HG03045 (cell line): ENCODE results near the gene UBE4B.

Experiments
- ATAC-seq: cut with Tn5 transposase; IDR thresholded peaks from one replicate; pipeline ENCODE4 v1.9.1; 2021; ENCODE audit warnings: mild to moderate bottlenecking, moderate library complexity; ENCODE audit not compliant: unreplicated experiment

Gene UBE4B

DNA sequence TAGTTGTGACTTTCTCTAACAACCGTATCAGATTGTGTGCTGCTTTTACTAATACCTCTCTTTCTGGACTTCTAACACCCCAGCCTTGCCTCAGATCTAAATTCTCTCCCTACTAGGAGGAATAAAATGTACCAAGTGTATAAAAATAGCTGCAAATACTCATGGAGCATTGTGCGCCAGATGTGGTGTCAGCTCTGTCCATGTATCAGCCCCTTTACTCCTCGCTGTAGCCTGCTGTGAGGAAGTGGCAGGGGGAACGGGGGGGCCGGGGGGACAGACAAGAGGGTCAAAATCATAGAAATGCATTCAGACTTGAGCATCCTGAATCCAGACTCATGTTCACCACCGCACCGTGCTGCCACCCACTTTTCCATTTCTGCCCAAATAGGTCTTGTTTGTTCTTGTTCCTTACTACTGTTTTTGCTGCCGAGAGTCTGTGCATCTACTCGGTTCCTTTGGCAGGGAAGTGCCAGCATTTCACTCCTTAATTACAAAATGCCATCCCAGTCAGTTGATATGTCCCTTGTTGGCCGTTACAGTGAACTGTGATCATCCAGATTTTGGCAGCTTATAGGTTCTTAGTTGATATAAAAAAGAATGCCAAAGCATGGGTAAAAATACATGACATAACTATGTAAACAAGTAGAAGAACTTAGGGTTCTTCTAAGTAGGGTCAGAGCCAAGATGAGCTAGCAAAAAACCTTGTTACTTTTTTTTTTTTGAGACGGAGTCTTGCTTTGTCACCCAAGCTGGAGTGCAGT lies 76.4 kb downstream of the UBE4B start:
- no peak for ATAC-seq

DNA sequence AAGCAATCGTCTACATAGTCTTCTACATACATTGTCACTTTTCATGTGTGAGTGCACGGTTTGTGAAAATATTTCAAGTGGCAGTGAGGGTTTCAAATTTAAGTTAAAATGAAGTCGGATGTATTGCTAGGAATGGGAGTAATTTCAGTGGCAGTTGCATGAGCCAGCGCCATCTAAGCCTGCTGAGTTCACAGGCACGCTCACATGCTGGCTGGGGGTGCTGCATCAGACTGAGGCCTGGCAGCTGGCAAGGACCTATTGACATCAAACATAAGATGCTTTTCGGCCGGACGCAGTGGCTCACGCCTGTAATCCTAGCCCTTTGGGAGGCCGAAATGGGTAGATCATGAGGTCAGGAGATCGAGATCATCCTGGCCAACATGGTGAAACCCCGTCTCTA lies 80.7 kb downstream of the UBE4B start:
- ATAC-seq: no peak

DNA sequence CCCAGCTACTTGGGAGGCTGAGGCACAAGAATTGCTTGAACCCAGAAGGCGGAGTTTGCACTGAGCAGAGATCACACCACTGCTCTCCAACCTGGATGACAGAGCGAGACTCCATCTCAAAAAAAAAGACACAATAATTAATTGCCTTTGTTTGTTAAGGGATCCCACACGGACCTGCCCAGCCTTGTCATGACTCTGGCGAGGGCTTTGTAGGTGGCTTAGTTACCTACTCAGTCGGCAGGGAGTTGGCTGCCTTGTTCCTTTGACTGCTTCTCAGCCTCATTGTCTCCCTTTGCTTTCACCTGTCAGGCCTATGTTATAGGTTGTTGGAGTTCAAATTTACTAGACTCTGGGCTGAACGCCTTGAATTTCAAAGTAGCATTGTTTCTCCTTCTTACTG lies 82.0 kb downstream of the UBE4B start:
- no peak for ATAC-seq

DNA sequence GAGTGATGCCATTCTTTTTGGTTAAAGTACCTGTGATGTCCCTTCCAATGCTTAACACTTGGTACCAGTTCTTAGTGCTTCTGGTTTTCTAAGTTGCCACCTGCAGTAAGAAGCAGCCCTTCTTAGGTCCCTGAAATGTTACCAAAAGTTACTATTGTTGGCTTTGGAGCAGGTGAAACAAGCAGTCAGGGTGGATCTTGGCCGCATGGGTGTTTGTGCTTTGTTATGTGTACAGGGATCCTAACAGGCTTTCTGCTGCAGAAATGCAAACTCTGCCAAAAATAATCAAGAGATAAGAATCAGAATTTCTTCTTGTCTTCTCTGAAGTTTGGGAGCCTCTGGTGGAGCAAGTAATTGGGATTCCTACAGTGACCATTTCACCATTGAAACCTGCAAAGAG lies 84.4 kb downstream of the UBE4B start:
- no peak for ATAC-seq

DNA sequence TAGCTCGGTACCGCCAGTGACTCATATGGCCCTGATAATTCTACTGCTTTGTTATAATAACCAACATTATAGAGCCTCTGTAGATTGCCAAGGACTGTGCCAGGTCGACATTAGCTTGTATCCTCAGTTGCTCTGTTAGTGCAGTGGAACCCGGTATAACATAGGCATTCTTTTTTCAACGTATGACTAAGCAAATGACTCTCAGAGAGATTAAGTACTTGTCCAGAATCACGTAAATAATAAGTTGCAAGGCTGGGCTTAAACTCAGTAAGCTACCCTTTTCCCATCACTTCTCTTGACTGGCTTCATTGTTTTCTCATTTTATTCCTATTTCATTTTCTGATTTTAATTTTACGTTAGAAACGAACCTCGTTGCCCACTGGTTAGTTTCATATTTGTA lies 85.1 kb downstream of the UBE4B start:
- no peak for ATAC-seq

DNA sequence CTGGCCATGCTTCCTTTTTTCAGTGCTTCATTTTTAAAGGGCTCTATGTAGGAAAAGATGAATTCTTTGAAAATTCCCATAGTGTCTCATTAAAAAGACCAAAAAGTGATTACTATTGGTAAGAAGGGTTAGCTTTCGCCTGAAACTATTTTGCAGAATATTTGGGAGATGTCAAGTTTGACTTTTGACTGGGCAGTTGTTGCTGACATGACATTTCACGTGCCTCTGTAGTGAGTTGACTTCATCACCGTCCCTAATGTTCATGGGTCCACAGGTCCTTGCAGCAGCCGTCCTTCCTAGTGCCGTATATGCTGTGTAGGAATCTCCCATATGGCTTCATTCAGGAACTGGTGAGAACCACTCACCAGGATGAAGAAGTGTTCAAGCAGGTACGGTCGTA lies 88.9 kb downstream of the UBE4B start:
- no peak for ATAC-seq

DNA sequence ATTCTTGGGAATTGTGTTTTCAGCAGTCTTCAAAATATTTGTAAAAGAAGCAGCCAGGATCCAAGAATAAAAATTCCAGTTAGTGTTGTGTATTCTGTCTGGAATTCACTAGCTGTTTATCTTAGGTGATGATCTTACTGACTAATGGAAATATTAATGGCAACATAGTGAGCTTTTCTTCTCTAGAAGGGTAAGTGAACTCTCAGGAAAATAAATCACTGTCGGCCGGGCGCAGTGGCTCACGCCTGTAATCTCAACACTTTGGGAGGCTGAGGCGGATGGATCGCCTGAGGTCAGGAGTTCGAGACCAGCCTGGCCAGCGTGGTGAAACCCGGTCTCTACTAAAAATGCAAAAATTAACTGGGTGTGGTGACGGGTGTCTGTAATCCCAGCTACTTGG lies 90.2 kb downstream of the UBE4B start:
- ATAC-seq: no peak

DNA sequence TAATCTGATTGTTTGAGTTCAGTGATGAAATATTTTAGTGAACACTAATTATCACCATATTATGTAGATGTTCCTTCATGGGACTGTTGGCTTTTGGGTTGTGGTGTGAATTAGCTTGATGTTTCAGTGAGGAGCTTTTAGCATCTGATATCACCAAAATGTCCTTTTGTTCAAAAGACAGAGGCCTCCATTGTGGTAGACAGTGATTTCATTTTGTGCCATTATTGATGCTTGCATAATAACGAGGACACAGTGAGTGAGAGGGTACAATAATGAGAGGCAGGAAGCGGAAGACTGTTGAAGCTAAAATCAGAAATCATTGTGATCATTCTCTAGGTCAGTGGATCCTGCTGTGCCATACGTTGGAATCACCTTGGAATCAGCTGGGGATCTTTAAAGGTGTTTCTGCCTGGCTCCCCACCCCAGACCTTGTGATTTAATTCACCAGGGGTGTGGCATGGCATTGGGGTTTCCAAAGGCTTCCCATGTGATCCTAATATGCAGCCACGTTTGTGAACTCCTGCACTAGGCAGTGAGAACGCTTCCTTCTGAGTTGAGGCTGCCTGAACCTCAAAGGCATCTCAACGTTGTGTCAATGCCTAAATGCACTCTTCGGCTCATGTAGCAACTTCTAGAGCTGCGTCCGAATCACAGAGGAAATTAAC lies 95.5 kb downstream of the UBE4B start:
- no peak for ATAC-seq

DNA sequence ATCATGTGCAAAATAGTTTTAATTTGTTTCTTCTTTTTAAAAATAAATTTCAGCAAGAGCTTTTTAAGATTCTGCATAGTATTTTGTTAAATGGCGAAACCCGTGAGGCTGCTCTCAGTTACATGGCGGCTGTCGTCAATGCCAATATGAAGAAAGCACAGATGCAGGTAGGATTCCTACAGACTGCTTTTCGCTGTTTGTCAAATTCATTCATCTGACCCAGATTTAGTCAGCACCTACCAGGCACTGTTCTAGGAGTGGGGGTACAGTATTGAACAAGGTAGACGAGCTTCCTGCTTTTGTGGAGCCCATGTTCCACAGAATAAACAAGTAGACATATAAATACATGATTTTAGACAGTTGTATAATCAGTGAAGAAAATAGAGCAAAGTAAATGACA lies 99.6 kb downstream of the UBE4B start:
- no peak for ATAC-seq

DNA sequence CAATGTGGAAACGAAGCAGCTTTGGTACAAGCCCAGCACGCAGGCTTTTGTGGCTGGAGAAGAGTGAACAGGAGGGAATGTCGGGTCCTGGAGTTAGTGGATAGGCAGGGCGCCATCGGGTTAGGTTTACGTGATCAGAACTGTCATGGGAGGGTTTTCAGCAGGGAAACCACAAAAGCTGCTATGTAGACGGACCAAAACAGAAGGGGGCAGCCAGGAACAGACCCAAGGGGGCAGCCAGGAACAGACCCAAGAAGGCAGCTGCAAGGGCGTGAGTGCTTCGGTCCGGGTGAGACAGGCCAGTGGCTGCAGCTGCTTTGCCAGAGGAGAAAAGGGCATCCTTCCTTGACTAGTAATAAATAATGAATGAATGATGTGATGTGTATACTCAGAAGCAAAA lies 100.1 kb downstream of the UBE4B start:
- ATAC-seq: no peak

DNA sequence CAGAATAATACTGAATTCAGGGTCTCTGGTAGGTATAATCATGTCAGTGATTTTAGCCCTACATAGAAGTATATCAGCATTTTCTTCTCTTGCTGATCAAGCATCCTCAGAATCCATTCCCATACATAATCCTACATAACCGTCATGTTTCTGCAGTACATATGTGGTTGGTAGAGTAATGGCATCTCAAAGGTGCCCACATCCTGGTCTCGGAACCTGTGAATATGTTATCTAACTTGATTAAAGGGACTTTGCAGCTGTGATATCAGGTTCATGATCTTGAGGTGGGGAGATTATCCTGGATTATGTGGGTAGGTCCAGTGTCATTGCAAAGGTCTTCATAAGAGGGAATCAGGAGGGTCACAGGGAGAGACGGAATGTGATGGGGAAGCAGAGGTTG lies 108.2 kb downstream of the UBE4B start:
- no peak for ATAC-seq

DNA sequence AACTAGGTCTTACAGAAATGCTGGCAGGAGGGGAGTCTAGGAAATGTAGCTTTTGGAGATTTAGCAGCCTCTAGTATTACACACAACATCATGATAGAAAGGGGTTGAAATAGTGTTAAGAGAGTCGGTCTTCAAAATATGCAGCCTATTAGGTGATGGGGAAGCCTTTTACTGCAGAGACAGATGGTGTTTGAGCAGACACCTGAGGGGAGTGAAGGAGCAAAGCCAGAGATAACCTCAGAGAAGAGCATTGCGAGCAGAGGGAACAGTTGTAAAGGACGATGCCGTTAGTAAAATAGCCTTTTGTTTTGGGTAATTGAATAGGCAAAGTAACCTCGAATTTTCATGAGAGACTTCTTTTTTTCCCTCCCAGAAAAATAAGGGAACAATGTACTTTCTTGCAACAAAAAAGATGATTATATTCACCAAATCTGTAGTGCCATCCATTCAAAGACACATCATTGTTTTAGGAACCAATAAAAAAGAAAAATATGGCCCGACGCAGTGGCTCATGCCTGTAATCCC lies 111.3 kb downstream of the UBE4B start:
- no peak for ATAC-seq

DNA sequence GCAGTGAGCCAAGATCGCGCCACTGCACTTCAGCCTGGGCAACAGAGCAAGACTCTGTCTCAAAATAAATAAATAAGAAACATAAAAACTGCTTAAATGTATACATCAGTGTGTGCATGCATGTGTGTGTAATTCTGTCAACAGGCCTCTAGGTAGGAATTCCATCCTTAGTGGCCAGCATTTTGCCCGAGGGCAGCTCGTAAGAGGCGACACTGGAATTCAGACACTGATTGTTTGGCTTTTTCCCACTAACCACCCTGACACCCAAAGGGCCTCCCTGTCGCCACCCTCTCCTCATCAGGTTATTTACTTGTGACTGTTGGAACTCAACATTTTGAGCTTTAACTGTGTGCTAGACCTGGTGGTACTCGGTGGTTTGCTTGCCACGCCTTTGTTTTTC lies 113.6 kb downstream of the UBE4B start:
- ATAC-seq: no peak

DNA sequence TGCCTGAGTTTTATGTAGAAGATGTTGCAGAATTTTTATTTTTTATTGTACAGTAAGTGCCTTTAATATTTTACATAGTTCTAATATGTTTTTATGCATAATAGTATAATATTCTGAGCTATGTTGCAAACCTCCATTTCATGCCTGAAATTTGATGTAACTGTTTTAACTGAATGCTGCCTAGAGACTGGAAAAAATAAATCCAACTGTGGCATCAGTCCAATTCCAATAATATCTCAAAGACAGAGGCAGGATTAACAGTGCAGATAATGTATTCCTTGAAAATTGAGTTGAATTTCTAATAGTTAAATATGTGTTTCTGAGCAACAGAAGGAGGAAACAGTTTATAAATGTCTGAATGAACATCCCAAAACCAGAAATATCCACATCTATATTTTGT lies 116.5 kb downstream of the UBE4B start:
- ATAC-seq: no peak

DNA sequence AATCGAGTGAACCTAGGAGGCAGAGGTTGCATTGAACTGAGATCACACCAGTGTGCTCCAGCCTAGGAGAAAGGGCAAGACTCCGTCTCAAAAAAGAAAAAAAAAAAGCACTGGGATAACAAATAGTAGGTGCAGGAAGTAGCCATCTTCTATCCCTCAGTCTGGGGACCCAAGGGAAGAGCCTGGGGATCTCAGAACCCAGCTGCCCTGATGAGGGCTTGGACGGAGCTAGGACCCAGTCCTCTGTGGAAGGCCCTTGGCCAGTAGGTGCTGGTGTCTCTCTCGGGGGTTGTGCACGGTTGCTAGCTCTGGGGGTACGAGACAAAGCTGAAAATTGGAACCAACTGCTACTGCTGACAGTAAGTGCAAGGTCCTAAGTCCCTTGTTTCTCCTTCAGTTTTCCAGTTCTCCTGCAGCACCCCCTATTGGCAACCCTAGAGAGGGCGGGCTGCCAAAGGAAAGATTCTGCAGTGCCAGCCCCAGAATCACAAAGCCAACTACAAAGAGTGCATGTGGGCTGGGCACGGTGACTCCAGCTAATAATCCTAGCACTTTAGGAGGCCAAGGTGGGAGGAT lies 120.0 kb downstream of the UBE4B start:
- ATAC-seq: no peak

DNA sequence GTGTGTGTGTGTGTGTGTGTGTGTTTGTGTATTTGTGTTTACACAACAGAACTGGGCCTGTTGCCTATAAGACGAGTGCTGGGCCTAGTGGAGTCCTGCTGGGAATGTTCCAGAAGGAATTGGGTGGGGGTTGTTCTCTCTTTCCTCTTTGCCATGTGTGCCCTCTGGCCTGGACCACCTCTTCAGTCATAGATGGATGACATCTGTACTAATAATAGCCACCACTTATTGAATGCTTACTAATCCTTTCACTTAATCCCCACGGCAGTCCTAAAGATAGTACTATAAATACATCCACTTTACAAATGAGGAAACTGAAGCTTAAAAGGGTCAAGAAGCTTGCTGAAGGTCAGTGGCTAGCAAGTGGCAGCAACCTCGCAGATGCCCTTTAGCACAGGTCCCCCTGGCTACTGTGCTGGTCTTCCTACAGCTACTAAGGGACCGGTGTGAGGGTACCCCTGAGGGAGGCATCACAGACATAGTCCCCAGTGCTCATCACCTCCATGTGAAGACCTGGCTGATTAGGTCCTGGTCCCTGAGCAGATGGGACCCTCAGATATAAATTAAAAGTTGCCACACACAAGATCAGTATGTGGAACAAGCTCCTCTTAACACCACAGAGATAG lies 122.4 kb downstream of the UBE4B start:
- ATAC-seq: no peak

DNA sequence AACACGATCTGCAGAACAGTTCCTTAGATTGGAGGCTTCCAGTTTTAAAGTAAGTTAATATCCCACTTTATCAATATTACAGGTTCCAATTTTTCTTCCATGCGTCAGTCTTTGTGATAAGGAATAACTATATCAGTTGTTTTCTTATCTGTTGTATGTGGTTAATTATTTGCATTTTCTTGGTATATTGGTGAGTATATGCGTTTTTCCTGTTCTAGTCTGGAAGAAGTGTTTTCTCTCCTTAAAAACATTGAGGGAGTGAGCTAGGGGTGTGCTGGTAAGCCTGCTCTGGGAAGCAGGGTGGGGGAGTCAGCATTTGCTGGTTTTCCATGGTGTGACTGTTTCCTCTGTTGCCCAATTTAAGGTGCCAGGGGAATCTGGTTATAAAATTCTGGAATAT lies 127.4 kb downstream of the UBE4B start:
- ATAC-seq: no peak

DNA sequence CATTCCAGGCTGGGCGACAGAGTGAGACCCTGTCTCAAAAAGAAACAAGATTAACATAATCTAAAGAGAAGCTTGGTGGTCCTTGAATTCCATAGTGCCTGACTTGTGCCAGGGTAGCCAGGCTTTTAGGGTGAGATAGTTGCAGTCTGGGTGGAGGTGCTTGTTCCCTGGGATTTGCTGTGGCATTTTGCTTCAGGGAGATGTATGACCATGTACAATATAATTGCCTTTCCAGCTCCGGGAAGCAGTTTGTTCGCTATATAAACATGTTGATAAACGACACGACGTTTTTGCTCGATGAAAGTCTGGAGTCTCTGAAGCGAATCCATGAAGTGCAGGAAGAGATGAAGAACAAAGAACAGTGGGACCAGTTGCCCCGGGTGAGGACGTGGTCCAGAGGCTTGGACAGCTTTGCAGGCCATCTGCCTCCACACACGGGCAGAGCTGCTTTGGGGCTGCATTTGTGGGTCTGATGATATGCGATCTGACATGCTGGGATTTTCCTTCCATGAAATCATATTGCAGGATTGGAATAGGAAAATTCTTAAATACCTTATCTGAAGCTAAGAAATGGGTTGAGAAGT lies 128.2 kb downstream of the UBE4B start:
- ATAC-seq: no peak

DNA sequence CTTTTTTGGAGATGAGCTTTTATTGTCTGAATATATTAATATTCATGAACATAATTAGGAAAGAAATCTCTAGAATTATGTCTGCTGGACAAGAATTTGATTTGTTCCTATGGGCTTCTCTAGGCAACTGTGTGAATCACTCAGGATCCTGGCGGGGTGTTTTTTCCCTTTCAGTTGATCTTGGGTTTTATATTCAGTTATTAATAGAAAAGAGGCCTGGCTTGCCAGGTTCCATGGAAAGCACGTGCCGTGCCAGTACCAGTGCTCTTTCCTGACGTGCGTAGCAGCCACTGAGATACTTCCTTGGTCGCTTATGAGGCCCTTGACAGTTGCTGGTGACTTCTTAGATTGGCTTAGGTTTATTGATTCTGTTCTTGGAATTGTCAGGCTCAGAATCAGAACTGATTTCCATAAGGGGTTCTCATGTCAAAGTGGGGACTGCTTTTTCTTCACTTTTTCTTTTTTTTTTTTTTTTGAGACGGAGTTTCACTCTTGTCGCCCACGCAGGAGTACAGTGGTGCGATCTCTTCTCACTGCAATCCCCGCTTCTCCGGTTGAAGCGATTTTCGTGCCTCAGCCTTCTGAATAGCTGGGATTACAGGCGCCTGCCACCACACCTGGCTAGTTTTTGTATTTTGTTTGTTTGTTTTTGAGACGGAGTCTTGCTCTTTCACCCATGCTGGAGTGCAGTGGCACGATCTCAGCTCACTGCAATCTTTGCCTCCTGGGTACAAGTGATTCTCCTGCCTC lies 129.0 kb downstream of the UBE4B start:
- ATAC-seq: no peak

DNA sequence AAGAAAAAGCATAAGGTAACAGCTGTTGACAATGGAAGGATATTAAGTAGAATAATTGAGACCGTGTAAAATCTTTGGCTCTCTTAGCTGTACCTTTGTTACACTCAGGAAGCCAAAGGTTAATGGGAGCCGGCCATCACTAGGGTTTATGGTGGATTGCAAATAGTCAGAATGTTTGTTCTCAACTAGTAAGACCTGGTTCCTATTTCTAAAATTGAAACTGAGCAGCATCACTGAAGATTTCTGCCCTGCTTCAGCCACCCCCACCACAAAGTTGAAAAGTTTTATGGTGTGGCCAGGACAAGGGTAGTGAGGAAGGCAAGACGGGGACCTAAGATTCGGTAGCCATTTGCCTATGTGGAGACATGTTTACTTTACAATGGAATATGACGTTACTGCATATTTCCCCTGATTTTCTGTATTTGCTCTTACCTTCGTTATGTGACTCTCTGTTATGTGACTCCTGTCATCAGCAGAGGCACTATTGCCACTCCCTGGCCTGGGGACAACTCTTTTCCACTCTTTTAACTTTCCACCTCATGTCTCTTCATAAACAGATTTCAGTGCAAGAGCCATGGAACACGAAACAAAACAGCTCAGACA lies 136.3 kb downstream of the UBE4B start:
- ATAC-seq: no peak
